ENCODE results near the gene FAM3A. TPM values are rescaled to one million over a fixed set of nuclear protein-coding genes. Genes with fewer than 3 reads are reported as not detected.
"Not testable (repeated sequence)": the region's sequence is repeated elsewhere in the genome, so short reads cannot be mapped to it uniquely, and the experiment has no call there.

FAM3A gene
- total and polyA plus RNA-seq, 2 of the 8 experiments (the other 6 are each of a cell fraction or from before 2014, with no cell fraction given): 16.2 to 18.6 TPM

DNA sequence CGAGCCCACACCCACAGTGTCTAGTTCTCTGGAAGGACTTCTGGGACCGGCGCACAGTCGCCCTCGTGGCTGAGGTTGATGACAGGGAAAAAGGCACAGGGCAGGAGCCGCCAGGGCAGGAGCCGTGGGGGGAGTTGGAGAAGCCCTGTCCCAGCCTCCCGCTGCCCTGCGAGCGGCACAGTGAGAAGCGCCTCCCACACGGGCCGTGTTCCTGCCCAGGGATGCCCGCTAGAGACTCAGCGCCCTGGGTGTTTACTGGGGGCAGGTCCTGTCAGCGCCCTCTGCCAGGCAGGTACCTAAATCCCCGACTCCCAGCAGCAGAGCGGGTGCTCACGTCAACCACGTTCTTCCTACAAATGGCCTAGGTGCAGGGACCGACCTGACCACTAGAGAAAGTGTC is 42.9 kb upstream of the FAM3A start:
- H4K20me1 ChIP-seq (replicated peaks in 1 of 2; ENCODE audit: control insufficient read depth in 1 of 2, insufficient read depth in 2 of 2, low read length in 2 of 2); H2BK20ac ChIP-seq (ENCODE audit: low read length); H2BK120ac ChIP-seq (replicated peaks; ENCODE audit: low read depth, low read length); H3K18ac ChIP-seq (ENCODE audit: extremely low read depth, low read length); H3K23me2 ChIP-seq (ENCODE audit: low read depth, low read length); H2AK5ac ChIP-seq (ENCODE audit: low read depth, low read length); H3K36me3 ChIP-seq (ENCODE audit: control insufficient read depth in 2 of 4, insufficient read depth in 4 of 4, low read length in 3 of 4); H3K9ac ChIP-seq (replicated peaks in 1 of 4; ENCODE audit: extremely low read depth in 1 of 4, low read depth in 3 of 4, low read length in 3 of 4); H3K14ac ChIP-seq (ENCODE audit: insufficient read length); H4K5ac ChIP-seq (ENCODE audit: insufficient read length, low read depth, low read length); H4K91ac ChIP-seq (replicated peaks; ENCODE audit: insufficient read length, low read length); H2BK15ac ChIP-seq (ENCODE audit: low read length); CTCF ChIA-PET (ENCODE audit: partially characterized antibody); DNase-seq (ENCODE audit: low read depth in 1 of 2, low spot score in 2 of 2); H4K8ac ChIP-seq (ENCODE audit: extremely low read depth, insufficient read depth, low read length); H3K4me2 ChIP-seq (ENCODE audit: insufficient read depth in 1 of 2, low read depth in 2 of 2, low read length in 2 of 2); H2BK12ac ChIP-seq (ENCODE audit: low read depth, low read length); H3K79me1 ChIP-seq (ENCODE audit: low read depth, low read length); H3K27ac ChIP-seq (ENCODE audit: low read depth, low read length); H3K4me1 ChIP-seq (replicated peaks in 1 of 4; ENCODE audit: control insufficient read depth in 3 of 4, insufficient read depth in 4 of 4, low read length in 3 of 4); H3K9me3 ChIP-seq (ENCODE audit: insufficient read depth in 2 of 2, low read depth in 1 of 2, low read length in 1 of 2); H3K79me2 ChIP-seq (ENCODE audit: control insufficient read depth in 1 of 2, insufficient read depth in 2 of 2, low read length in 2 of 2); POLR2A ChIA-PET (ENCODE audit: partially characterized antibody); FAIRE-seq; H3K4me3 ChIP-seq (ENCODE audit: extremely low read depth in 1 of 4, insufficient read depth in 2 of 4, low read depth in 3 of 4, low read length in 4 of 4); H2BK5ac ChIP-seq (ENCODE audit: low read depth, low read length); H2AFZ ChIP-seq (ENCODE audit: low read length); H3K23ac ChIP-seq (ENCODE audit: insufficient read length); H3K27me3 ChIP-seq (replicated peaks in 1 of 4; ENCODE audit: control insufficient read depth in 3 of 4, extremely low read depth in 1 of 4, insufficient read depth in 3 of 4, low read length in 3 of 4); H3K56ac ChIP-seq (replicated peaks; ENCODE audit: insufficient read length, low read depth, low read length); H3K4ac ChIP-seq (replicated peaks; ENCODE audit: insufficient read length, low read depth, low read length): not testable (repeated sequence)
- no CpG with 5 or more reads among the region's 21 CpGs for WGBS, 2 experiments (ENCODE audit: extremely low coverage in 1 of 2, insufficient coverage in 1 of 2, insufficient read length in 1 of 2, insufficient replicate concordance in 2 of 2, low coverage in 1 of 2, low lambda C conversion rate in 2 of 2, missing lambda C conversion rate in 1 of 2)

DNA sequence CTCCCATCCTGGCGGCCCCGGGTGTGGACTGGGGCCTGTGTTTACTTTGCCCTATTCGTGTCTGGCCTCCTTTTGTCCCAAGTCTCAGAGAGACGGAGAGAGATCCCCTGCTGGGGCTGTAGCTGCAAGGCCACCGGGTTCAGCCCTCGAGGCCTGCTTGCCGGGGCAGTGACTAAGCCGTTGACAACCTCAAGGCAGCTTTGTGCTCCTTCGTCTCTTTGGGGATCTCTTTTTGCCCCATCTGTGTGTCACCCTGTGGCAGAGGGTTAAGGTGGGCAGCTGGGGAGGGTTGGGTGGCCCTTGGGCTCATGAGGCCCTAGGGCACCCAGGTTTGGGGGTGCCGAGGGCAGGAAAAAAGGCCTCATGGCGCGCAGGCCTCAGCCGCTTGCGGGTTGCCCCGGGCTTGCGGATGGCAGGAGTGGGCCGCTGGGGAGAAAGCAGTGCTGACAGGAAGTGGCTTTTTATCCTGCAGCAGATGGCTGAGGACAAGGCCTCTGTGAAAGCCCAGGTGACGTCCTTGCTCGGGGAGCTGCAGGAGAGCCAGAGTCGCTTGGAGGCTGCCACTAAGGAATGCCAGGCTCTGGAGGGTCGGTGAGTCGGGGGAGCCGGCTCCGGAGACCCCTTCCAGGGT is 42.1 kb upstream of the FAM3A start:
- H3K14ac ChIP-seq (ENCODE audit: insufficient read length); H2BK12ac ChIP-seq (ENCODE audit: low read depth, low read length); H3K23ac ChIP-seq (ENCODE audit: insufficient read length); H2AK5ac ChIP-seq (ENCODE audit: low read depth, low read length); H2BK20ac ChIP-seq (ENCODE audit: low read length); H3K23me2 ChIP-seq (ENCODE audit: low read depth, low read length); H2BK15ac ChIP-seq (ENCODE audit: low read length); H3K4ac ChIP-seq (replicated peaks; ENCODE audit: insufficient read length, low read depth, low read length); DNase-seq (ENCODE audit: low read depth in 1 of 2, low spot score in 2 of 2); H3K56ac ChIP-seq (replicated peaks; ENCODE audit: insufficient read length, low read depth, low read length); FAIRE-seq; H2AFZ ChIP-seq (ENCODE audit: low read length); H3K36me3 ChIP-seq (ENCODE audit: control insufficient read depth in 2 of 4, insufficient read depth in 4 of 4, low read length in 3 of 4); POLR2A ChIA-PET (ENCODE audit: partially characterized antibody); H3K9ac ChIP-seq (replicated peaks in 1 of 4; ENCODE audit: extremely low read depth in 1 of 4, low read depth in 3 of 4, low read length in 3 of 4); H3K79me2 ChIP-seq (ENCODE audit: control insufficient read depth in 1 of 2, insufficient read depth in 2 of 2, low read length in 2 of 2); H3K4me3 ChIP-seq (ENCODE audit: extremely low read depth in 1 of 4, insufficient read depth in 2 of 4, low read depth in 3 of 4, low read length in 4 of 4); H4K5ac ChIP-seq (ENCODE audit: insufficient read length, low read depth, low read length); H4K20me1 ChIP-seq (replicated peaks in 1 of 2; ENCODE audit: control insufficient read depth in 1 of 2, insufficient read depth in 2 of 2, low read length in 2 of 2); H3K18ac ChIP-seq (ENCODE audit: extremely low read depth, low read length); H3K4me2 ChIP-seq (ENCODE audit: insufficient read depth in 1 of 2, low read depth in 2 of 2, low read length in 2 of 2); H3K79me1 ChIP-seq (ENCODE audit: low read depth, low read length); H3K9me3 ChIP-seq (ENCODE audit: insufficient read depth in 2 of 2, low read depth in 1 of 2, low read length in 1 of 2); CTCF ChIA-PET (ENCODE audit: partially characterized antibody); H2BK5ac ChIP-seq (ENCODE audit: low read depth, low read length); H4K8ac ChIP-seq (ENCODE audit: extremely low read depth, insufficient read depth, low read length); H3K27me3 ChIP-seq (replicated peaks in 1 of 4; ENCODE audit: control insufficient read depth in 3 of 4, extremely low read depth in 1 of 4, insufficient read depth in 3 of 4, low read length in 3 of 4); H2BK120ac ChIP-seq (replicated peaks; ENCODE audit: low read depth, low read length); H3K4me1 ChIP-seq (replicated peaks in 1 of 4; ENCODE audit: control insufficient read depth in 3 of 4, insufficient read depth in 4 of 4, low read length in 3 of 4); H4K91ac ChIP-seq (replicated peaks; ENCODE audit: insufficient read length, low read length); H3K27ac ChIP-seq (ENCODE audit: low read depth, low read length): not testable (repeated sequence)
- 88% methylated on average over 4 of the region's 24 CpGs; no CpG with 5 or more reads in 1 of the 2 experiments for WGBS, 2 experiments (ENCODE audit: extremely low coverage in 1 of 2, insufficient coverage in 1 of 2, insufficient read length in 1 of 2, insufficient replicate concordance in 2 of 2, low coverage in 1 of 2, low lambda C conversion rate in 2 of 2, missing lambda C conversion rate in 1 of 2)

Data from H1 (cell line).